Right lobe of liver (tissue), 4 donors: Measurements from ENCODE around the gene UNC93B1.

Source experiments
- CTCF ChIP-seq, 4 donors: fragments of 200-600 bp in 3 of 4; fragments of 450-650 bp in 1 of 4; IDR thresholded peaks; one replicate each; pipeline versions ENCODE4 v1.5.1 to v1.8.0; 2016 to 2022; ENCODE audit warnings: antibody characterized with exemption in 4 of 4, mild to moderate bottlenecking in 2 of 4
- POLR2A ChIP-seq: fragments of 450-650 bp; IDR thresholded peaks from one replicate; pipeline ENCODE4 v1.6.1; 2017; ENCODE audit warnings: antibody characterized with exemption, mild to moderate bottlenecking
- donor health status: DM: no; HTN: no; CAD: no.
- donor health status: DM: no; HTN: no; CAD: no.
- donor health status: DM: no; HTN: yes; CAD: no.

- TF ChIP-seq POLR2A (no peak), CTCF (IDR thresholded peaks at IDR 0.05) (no peak)
These were observed 5.5 kb downstream of the UNC93B1 start for GRCh38 chr11:67998150-67999045.
